ENCODE data around the gene JADE2. TPM values are rescaled to one million over a fixed set of nuclear protein-coding genes. Genes with fewer than 3 reads are reported as not detected.

JADE2 gene
- total RNA-seq, 2 experiments from 2014 or later, result 120 to 124 TPM

DNA sequence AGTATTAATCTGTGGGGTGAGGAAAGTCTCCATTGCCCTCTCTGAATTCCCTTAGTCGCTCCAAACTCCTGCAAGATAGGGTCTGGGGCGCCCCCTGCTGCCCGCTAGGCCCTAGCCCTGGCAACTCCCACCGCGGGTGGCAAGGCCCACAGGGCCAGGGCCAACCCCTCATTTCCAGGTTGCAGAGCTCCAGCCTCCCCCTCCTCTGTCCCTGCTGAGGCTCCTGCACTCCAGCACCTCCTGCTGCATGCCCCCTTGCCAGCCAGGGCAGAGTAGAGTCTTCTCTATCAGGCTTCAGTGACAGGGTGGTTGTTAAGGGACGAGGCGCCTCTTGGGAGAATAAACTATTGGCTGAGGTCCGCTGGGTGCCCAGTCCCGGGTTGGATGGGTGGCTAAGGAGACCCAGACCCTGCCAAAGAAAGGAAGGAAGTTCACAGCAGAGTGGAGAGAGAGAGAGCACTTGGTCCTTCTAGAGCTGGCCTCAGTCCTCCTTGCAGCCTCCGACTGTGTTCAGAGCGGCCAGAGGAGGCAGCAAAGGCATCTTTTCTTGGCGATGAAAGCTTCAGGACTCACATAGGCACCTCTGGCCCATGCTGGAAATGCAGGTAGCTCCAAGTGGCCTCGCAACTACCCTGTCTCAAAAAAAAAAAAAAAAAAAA lies 61.5 kb downstream of the JADE2 start:
- Mint-ChIP-seq H3K4me1 (ENCODE audit: low read depth) (peaks cover 16% of the 10 kb centered on the region), H3K27ac (peak overlapping the region; percentile 28), H3K9me3 (no peaks in the 10 kb centered on the region), H3K36me3 (ENCODE audit: low read depth) (peaks cover 5% of the 10 kb centered on the region), H3K27me3 (no peaks in the 10 kb centered on the region), H3K4me3 (peak overlapping the region; percentile 3)
- peaks cover 7% of the 10 kb centered on the region for H3K4me1 ChIP-seq (ENCODE audit: insufficient read depth, low read length)
- ATAC-seq (ENCODE audit: poor library complexity), result peak; percentile 97
- no peaks in the 10 kb centered on the region for H3K27me3 ChIP-seq (ENCODE audit: control insufficient read depth in 1 of 2, insufficient read depth in 2 of 2, low read length in 2 of 2)
- POLR2A ChIA-PET, result interaction anchor here (0.6 to 1.1 kb wide), 10 partner anchors 13 to 410 kb away, joined by 3 to 7 read pairs (median 3); partner anchors contain the start of genes SEC24A, SKP1 and UBE2B
- H3K9me3 ChIP-seq (ENCODE audit: control insufficient read depth in 1 of 2, insufficient read depth in 1 of 2, low read length in 2 of 2), result no peaks in the 10 kb centered on the region
- TF ChIP-seq, protein P1, sequence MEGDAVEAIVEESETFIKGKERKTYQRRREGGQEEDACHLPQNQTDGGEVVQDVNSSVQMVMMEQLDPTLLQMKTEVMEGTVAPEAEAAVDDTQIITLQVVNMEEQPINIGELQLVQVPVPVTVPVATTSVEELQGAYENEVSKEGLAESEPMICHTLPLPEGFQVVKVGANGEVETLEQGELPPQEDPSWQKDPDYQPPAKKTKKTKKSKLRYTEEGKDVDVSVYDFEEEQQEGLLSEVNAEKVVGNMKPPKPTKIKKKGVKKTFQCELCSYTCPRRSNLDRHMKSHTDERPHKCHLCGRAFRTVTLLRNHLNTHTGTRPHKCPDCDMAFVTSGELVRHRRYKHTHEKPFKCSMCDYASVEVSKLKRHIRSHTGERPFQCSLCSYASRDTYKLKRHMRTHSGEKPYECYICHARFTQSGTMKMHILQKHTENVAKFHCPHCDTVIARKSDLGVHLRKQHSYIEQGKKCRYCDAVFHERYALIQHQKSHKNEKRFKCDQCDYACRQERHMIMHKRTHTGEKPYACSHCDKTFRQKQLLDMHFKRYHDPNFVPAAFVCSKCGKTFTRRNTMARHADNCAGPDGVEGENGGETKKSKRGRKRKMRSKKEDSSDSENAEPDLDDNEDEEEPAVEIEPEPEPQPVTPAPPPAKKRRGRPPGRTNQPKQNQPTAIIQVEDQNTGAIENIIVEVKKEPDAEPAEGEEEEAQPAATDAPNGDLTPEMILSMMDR (IDR thresholded peaks at IDR 0.05), result peak; percentile 84
- CTCF ChIA-PET, result interaction anchor here (0.6 to 2.1 kb wide), 46 partner anchors 9 to 423 kb away, joined by 3 to 23 read pairs (median 4); partner anchors contain the start of genes CDKN2AIPNL, JADE2, PCBD2 and PPP2CA
- H3K4me3 ChIP-seq (ENCODE audit: low read length), result no peak overlapping the region
- H3K27ac ChIP-seq (ENCODE audit: low read depth in 1 of 2, low read length in 2 of 2), result no peak overlapping the region
- peak; percentile 72 to 88 (median 79) for DNase-seq
- intact Hi-C loops (cut with DNase I, micrococcal nuclease), result loop anchor here (1.0 to 5.0 kb wide), 3 partner anchors 284 to 405 kb away; no protein-coding TSS in a partner anchor
- no peaks in the 10 kb centered on the region for H3K36me3 ChIP-seq (ENCODE audit: insufficient read depth, low read length)

DNA sequence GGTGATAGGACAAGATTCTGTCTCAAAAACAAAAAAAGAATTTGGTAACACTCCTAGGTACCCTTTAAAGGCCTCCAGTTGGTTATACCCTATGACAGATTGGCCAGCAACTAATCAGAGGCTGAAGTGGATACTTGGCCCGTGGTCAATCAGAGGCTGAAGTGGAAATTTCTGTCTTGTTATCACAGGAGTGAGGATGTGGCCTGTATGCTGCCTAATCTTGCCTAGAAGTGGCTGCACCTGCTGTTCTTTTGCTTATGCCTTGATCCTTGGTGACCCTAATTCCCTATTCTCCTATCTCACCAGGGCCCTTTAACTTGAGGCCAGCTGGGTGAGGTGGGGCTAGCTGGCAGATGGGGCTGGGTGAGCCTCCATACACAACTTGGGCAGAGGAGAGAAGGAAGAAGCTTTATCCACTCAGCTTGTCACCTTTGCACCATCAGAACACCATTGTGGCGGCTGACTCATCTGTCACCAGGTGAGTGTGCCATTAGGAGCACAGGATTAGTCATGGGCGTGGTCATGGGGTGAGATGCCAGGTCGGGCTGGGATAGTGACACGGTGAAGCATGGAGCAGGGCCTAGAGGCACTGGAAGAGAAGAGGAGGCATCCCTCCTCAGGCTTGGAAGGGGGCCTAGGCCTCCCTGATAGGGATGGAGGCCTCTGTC lies 65.7 kb downstream of the JADE2 start:
- no peak overlapping the region for H3K27ac ChIP-seq (ENCODE audit: low read depth in 1 of 2, low read length in 2 of 2)
- Mint-ChIP-seq H3K36me3 (ENCODE audit: low read depth) (no peaks in the 10 kb centered on the region), H3K4me3 (no peak overlapping the region), H3K27me3 (no peaks in the 10 kb centered on the region), H3K27ac (no peak overlapping the region), H3K4me1 (ENCODE audit: low read depth) (peaks cover 9% of the 10 kb centered on the region), H3K9me3 (no peaks in the 10 kb centered on the region)
- TF ChIP-seq, protein P1 (IDR thresholded peaks at IDR 0.05), result no peak
- H3K27me3 ChIP-seq (ENCODE audit: control insufficient read depth in 1 of 2, insufficient read depth in 2 of 2, low read length in 2 of 2), result no peaks in the 10 kb centered on the region
- intact Hi-C loops (cut with DNase I, micrococcal nuclease), result no loop called here
- peaks cover 7% of the 10 kb centered on the region for H3K4me1 ChIP-seq (ENCODE audit: insufficient read depth, low read length)
- ATAC-seq (ENCODE audit: poor library complexity) (no peak), DNase-seq (no peak)
- ChIA-PET POLR2A (no interaction called here), CTCF (no interaction called here)
- H3K9me3 ChIP-seq (ENCODE audit: control insufficient read depth in 1 of 2, insufficient read depth in 1 of 2, low read length in 2 of 2), result no peaks in the 10 kb centered on the region
- no peak overlapping the region for H3K4me3 ChIP-seq (ENCODE audit: low read length)
- H3K36me3 ChIP-seq (ENCODE audit: insufficient read depth, low read length), result no peaks in the 10 kb centered on the region

DNA sequence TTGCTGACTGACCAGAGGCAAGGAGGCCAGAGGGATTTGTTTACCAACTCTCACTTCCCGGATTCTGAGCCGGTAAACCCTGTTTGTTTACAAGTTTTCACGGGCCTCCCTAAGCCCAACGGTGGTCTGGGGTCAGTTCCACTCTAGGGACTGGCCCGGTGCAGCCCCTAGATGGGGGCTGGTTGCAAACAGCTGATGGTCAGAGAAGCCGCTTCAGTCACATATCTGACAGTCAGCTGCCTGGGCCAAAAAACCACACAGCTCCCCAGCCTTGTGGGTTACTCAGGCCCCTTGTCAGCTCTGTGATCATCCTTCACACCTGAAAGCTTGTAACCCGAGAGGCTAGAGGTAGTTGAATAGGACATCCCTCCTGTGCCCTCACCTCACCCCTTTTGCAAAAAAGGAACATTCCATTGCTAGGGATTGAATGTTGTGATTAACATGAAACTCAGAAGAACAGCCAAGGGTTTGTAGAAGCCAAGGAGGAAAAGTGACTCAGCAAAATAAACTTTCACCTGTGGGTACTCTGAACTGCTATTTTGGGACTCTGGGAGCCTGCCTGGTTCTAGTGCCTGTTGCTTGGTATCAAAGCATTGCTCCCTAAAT lies 66.8 kb downstream of the JADE2 start:
- Histone ChIP-seq H3K27me3 (ENCODE audit: control insufficient read depth in 1 of 2, insufficient read depth in 2 of 2, low read length in 2 of 2) (no peaks in the 10 kb centered on the region), H3K27ac (ENCODE audit: low read depth in 1 of 2, low read length in 2 of 2) (no peak overlapping the region), H3K4me3 (ENCODE audit: low read length) (no peak overlapping the region), H3K4me1 (ENCODE audit: insufficient read depth, low read length) (peaks cover under 1% of the 10 kb centered on the region), H3K9me3 (ENCODE audit: control insufficient read depth in 1 of 2, insufficient read depth in 1 of 2, low read length in 2 of 2) (no peaks in the 10 kb centered on the region), H3K36me3 (ENCODE audit: insufficient read depth, low read length) (no peaks in the 10 kb centered on the region)
- intact Hi-C loops (cut with DNase I, micrococcal nuclease), result no loop called here
- TF ChIP-seq, protein P1 (IDR thresholded peaks at IDR 0.05), result no peak
- H3K36me3 Mint-ChIP-seq (ENCODE audit: low read depth), result no peaks in the 10 kb centered on the region
- POLR2A ChIA-PET, result no interaction called here
- DNase-seq (no peak), ATAC-seq (ENCODE audit: poor library complexity) (no peak)
- no peak overlapping the region for H3K4me3 Mint-ChIP-seq
- H3K27me3 Mint-ChIP-seq, result no peaks in the 10 kb centered on the region
- H3K9me3 Mint-ChIP-seq, result no peaks in the 10 kb centered on the region
- H3K27ac Mint-ChIP-seq, result no peak overlapping the region
- H3K4me1 Mint-ChIP-seq (ENCODE audit: low read depth), result peaks cover under 1% of the 10 kb centered on the region
- CTCF ChIA-PET, result no interaction called here
